Endothelial cell (in vitro differentiated cells): ENCODE data around the gene TMEM106C. TPM values are rescaled to one million over a fixed set of nuclear protein-coding genes. Genes with fewer than 3 reads are reported as not detected.

Source experiments
- DNase-seq: peaks from one replicate; pipeline ENCODE4 v3.0.0; 2021; ENCODE audit warnings: low spot score
- H3K27ac Mint-ChIP-seq: one replicate; pipeline ENCODE4 v1.8.0; 2021; ENCODE audit warnings: mixed read lengths, inconsistent platforms; ENCODE audit not compliant: unreplicated experiment
- H3K27me3 Mint-ChIP-seq: one replicate; pipeline ENCODE4 v1.8.0; 2021; ENCODE audit warnings: mild to moderate bottlenecking, moderate library complexity, mixed read lengths, inconsistent platforms; ENCODE audit not compliant: unreplicated experiment
- H3K36me3 Mint-ChIP-seq: one replicate; pipeline ENCODE4 v1.8.0; 2021; ENCODE audit warnings: mild to moderate bottlenecking, low read depth, mixed read lengths, inconsistent platforms; ENCODE audit not compliant: unreplicated experiment
- H3K4me1 Mint-ChIP-seq: one replicate; pipeline ENCODE4 v1.8.0; 2021; ENCODE audit warnings: mild to moderate bottlenecking, mixed read lengths, inconsistent platforms; ENCODE audit not compliant: unreplicated experiment
- H3K4me3 Mint-ChIP-seq: one replicate; pipeline ENCODE4 v1.8.0; 2021; ENCODE audit warnings: mild to moderate bottlenecking, mixed read lengths, inconsistent platforms; ENCODE audit not compliant: unreplicated experiment
- H3K9me3 Mint-ChIP-seq: one replicate; pipeline ENCODE4 v1.8.0; 2021; ENCODE audit warnings: mixed read lengths, inconsistent platforms; ENCODE audit not compliant: unreplicated experiment
- total RNA-seq: library from RNA; stranded (reverse); fragmentation: NEBNext Ultra II Directional; extraction: Animal tissue kit (Norgen Biotek cat#: 25700); gene quantifications from one replicate; pipeline ENCODE4 v1.2.1, GENCODE V29; 2021; ENCODE audit not compliant: unreplicated experiment
- TF ChIP-seq, protein P1 (sequence below): fragments of 200-600 bp; sonication (generic); IDR thresholded peaks from one replicate; pipeline ENCODE4 v1.5.0; 2021; ENCODE audit warnings: antibody characterized with exemption; ENCODE audit not compliant: unreplicated experiment

TMEM106C gene
- total RNA-seq, 1 donor from 2014 or later: 41.0 TPM

DNA sequence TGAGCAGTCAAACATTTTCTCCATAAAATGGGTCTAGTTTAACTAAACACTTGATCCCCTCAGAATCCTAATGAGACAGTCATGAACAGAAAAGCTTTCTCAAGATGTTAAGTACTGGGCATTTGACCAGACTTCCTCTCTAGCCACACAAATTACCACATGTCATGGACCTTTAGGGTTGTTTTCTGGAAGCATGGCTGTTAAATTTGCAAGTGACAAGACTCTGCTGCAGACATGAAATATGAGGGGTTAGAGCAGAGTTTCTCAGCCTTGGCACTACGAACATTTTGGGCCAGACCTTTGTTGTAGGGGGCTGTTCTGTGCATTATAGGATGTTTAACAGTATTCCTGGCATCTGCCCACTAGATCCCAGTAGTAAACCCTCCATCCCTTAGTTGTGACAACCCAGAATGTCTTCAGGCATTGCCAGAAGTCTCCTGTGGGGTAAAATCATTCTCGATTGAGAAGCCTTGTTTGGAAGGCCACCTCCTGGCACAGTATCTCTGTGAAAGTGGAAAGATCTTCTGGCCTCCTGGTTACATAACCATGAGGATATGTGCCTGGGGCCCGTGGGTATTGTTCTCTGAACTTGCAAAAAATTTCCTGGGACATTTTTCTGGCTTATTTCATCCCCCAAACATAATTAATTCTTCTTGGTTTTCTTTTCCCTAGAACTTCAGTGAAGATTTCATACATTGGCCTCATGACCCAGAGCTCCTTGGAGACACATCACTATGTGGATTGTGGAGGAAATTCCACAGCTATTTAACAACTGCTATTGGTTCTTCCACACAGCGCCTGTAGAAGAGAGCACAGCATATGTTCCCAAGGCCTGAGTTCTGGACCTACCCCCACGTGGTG lies 4.3 kb downstream of the TMEM106C start:
- Mint-ChIP-seq H3K4me1 (peaks cover 12% of the 10 kb centered on the region), H3K27me3 (peaks cover 7% of the 10 kb centered on the region), H3K36me3 (no peaks in the 10 kb centered on the region), H3K4me3 (no peak overlapping the region), H3K27ac (no peak overlapping the region), H3K9me3 (no peaks in the 10 kb centered on the region)
- TF ChIP-seq, protein P1, sequence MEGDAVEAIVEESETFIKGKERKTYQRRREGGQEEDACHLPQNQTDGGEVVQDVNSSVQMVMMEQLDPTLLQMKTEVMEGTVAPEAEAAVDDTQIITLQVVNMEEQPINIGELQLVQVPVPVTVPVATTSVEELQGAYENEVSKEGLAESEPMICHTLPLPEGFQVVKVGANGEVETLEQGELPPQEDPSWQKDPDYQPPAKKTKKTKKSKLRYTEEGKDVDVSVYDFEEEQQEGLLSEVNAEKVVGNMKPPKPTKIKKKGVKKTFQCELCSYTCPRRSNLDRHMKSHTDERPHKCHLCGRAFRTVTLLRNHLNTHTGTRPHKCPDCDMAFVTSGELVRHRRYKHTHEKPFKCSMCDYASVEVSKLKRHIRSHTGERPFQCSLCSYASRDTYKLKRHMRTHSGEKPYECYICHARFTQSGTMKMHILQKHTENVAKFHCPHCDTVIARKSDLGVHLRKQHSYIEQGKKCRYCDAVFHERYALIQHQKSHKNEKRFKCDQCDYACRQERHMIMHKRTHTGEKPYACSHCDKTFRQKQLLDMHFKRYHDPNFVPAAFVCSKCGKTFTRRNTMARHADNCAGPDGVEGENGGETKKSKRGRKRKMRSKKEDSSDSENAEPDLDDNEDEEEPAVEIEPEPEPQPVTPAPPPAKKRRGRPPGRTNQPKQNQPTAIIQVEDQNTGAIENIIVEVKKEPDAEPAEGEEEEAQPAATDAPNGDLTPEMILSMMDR: no peak
- no peak for DNase-seq

DNA sequence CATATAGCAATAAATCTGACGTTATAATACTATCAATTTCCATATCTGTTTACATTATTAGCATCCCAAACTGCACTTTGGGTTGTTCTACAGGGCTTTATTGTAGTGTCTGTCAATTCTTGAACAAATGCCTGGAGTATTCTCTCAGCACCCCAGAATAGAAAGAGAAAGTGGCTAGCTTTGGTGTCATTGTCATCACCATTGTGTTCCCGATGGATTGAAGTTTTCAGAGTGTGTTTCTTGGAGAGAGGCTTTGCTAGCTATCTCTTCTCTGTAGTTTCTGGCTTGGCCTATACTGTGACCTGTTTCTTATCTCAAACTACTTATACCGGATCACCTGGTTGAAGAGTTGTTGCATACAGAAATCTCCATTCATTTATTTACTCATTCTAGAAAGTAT lies 6.4 kb downstream of the TMEM106C start:
- Mint-ChIP-seq H3K27me3 (peaks cover 11% of the 10 kb centered on the region), H3K4me1 (peaks cover 6% of the 10 kb centered on the region), H3K36me3 (no peaks in the 10 kb centered on the region), H3K27ac (no peak overlapping the region), H3K4me3 (no peak overlapping the region), H3K9me3 (no peaks in the 10 kb centered on the region)
- TF ChIP-seq, protein P1: no peak
- no peak for DNase-seq

DNA sequence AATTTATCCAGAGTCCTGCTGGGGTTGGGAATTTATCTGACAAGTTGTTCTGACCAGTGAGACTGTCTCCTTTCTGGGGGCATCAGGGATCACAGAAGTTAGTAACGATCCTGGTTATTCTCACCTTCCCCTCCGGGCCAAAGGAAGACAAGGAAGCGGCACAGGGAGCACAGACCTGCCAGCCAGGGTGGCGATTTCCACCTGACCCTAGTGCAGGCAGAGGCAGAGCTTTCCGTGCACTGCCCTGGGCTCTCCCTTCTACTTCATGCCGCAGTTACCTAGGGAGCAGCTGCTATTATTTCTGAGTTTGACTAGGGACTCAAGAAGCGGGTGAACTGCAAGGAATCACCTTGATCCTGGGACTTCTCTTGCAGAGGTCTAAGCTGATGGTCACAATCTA lies 7.4 kb downstream of the TMEM106C start:
- peaks cover 9% of the 10 kb centered on the region for H3K27me3 Mint-ChIP-seq
- DNase-seq: no peak
- no peak overlapping the region for H3K4me3 Mint-ChIP-seq
- H3K4me1 Mint-ChIP-seq: peaks cover 3% of the 10 kb centered on the region
- no peak overlapping the region for H3K27ac Mint-ChIP-seq
- H3K36me3 Mint-ChIP-seq: no peaks in the 10 kb centered on the region
- TF ChIP-seq, protein P1: no peak
- H3K9me3 Mint-ChIP-seq: no peaks in the 10 kb centered on the region

DNA sequence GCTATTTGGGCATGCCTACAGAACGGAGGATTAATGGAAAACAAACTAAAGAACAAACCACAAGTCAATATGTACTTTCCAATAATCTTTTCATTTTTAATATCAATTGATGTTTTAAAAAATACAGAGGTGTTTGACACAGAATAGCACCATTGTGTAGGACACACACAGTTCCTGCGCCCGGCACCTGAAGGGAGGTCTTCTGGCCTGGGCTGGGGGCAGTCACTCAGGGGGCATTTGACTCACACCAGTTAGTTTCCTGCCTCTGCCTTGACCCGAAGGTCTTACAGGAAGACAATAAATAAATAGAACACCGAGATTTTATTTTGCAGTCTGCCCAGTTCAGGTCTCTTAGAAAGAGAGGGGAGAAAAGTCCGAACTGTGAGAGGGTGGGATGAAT lies 9.5 kb downstream of the TMEM106C start:
- no peaks in the 10 kb centered on the region for H3K9me3 Mint-ChIP-seq
- H3K4me3 Mint-ChIP-seq: no peak overlapping the region
- TF ChIP-seq, protein P1: no peak
- peaks cover 3% of the 10 kb centered on the region for H3K4me1 Mint-ChIP-seq
- H3K27me3 Mint-ChIP-seq: peaks cover 12% of the 10 kb centered on the region
- no peaks in the 10 kb centered on the region for H3K36me3 Mint-ChIP-seq
- no peak for DNase-seq
- H3K27ac Mint-ChIP-seq: no peak overlapping the region

DNA sequence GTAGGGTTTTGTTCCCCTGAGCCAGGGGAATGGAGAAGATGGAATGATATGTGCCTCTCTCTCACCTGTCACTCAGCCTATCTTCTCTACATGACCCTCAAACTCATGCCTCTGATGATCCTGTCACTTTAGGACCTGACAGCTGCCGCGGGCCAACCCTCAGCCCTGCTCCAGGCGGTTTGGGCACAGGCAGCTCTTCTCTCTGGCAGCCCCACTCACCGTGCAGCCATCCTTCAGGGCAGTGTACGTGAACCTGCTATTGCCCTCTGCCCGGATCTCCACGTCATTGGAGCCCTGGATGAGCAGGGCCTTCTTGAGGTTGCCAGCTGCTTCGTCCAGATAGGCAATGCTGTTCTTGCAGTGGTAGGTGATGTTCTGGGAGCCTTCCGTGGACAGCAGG lies 10.5 kb downstream of the TMEM106C start:
- Mint-ChIP-seq H3K4me1 (peaks cover 3% of the 10 kb centered on the region), H3K9me3 (no peaks in the 10 kb centered on the region), H3K4me3 (no peak overlapping the region), H3K36me3 (no peaks in the 10 kb centered on the region), H3K27ac (no peak overlapping the region), H3K27me3 (peaks cover 11% of the 10 kb centered on the region)
- TF ChIP-seq, protein P1: no peak
- DNase-seq: no peak
